H1 (cell line): Measurements from ENCODE around the gene EDA.

ENCODE experiments used
- BRCA1 ChIP-seq: IDR thresholded peaks from 2 replicates; pipeline ENCODE4 v1.6.1; 2012; ENCODE audit warnings: low read depth, low read length, improper control_type of control experiment
- PHF8 ChIP-seq: fragments of 200-600 bp; sonication (generic); conservative IDR thresholded peaks from 2 replicates; pipeline ENCODE4 v1.7.1; 2012; ENCODE audit warnings: low read depth, mild to moderate bottlenecking, inconsistent platforms, low read length, moderate library complexity
- POLR2AphosphoS5 ChIP-seq: IDR thresholded peaks from 2 replicates; pipeline ENCODE4 v1.6.1; 2011; ENCODE audit warnings: low read depth, low read length
- RFX5 ChIP-seq: IDR thresholded peaks from 2 replicates; pipeline ENCODE4 v1.6.1; 2011; ENCODE audit warnings: low read depth, low read length, improper control_type of control experiment, borderline replicate concordance
- RNF2 ChIP-seq: fragments of 200-900, 300-1000 bp; sonication (generic); IDR thresholded peaks from 2 replicates; pipeline ENCODE4 v1.7.1; 2016; ENCODE audit warnings: borderline replicate concordance, low read depth, mild to moderate bottlenecking, antibody characterized with exemption, low read length; ENCODE audit not compliant: poor library complexity, severe bottlenecking; ENCODE audit errors: missing control alignments
- SAP30 ChIP-seq: fragments of 300-600 bp; sonication (generic); IDR thresholded peaks from 2 replicates; pipeline ENCODE4 v1.7.1; 2012; ENCODE audit warnings: low read length, moderate library complexity, mild to moderate bottlenecking, inconsistent platforms; ENCODE audit not compliant: insufficient read depth, insufficient replicate concordance
- SIN3A ChIP-seq, 2 experiments: IDR thresholded peaks in 1 of 2; conservative IDR thresholded peaks in 1 of 2; 2 replicates each; pipeline ENCODE4 v1.6.1; 2011 to 2012; ENCODE audit warnings: low read length in 2 of 2, improper control_type of control experiment in 1 of 2, low read depth in 1 of 2, mild to moderate bottlenecking in 1 of 2
- SRF ChIP-seq: IDR thresholded peaks from 2 replicates; pipeline ENCODE4 v1.6.1; 2011; ENCODE audit warnings: mild to moderate bottlenecking, low read depth, low read length, moderate library complexity
- TAF1 ChIP-seq: IDR thresholded peaks from 2 replicates; pipeline ENCODE4 v1.6.1; 2011; ENCODE audit warnings: mild to moderate bottlenecking, low read depth, low read length
- TF ChIP-seq, protein P1 (sequence below), 3 experiments: IDR thresholded peaks; 1 replicate in 2 of 3; 2 replicates in 1 of 3; pipeline versions ENCODE4 v1.5.1 to v1.6.1; 2011; ENCODE audit warnings: low read length in 3 of 3, mild to moderate bottlenecking in 3 of 3, inconsistent platforms in 2 of 3, low read depth in 1 of 3, moderate library complexity in 1 of 3; ENCODE audit not compliant: insufficient read depth in 1 of 3; ENCODE audit errors: control extremely low read depth in 1 of 3
- TF ChIP-seq, protein P2 (sequence below): IDR thresholded peaks from 2 replicates; pipeline ENCODE4 v1.6.1; 2012; ENCODE audit warnings: low read length, inconsistent platforms
- TF ChIP-seq, protein P3 (sequence below): IDR thresholded peaks from 2 replicates; pipeline ENCODE4 v1.6.1; 2011; ENCODE audit warnings: low read length, improper control_type of control experiment

- TF ChIP-seq, protein P1, sequence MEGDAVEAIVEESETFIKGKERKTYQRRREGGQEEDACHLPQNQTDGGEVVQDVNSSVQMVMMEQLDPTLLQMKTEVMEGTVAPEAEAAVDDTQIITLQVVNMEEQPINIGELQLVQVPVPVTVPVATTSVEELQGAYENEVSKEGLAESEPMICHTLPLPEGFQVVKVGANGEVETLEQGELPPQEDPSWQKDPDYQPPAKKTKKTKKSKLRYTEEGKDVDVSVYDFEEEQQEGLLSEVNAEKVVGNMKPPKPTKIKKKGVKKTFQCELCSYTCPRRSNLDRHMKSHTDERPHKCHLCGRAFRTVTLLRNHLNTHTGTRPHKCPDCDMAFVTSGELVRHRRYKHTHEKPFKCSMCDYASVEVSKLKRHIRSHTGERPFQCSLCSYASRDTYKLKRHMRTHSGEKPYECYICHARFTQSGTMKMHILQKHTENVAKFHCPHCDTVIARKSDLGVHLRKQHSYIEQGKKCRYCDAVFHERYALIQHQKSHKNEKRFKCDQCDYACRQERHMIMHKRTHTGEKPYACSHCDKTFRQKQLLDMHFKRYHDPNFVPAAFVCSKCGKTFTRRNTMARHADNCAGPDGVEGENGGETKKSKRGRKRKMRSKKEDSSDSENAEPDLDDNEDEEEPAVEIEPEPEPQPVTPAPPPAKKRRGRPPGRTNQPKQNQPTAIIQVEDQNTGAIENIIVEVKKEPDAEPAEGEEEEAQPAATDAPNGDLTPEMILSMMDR (IDR thresholded peaks at IDR 0.05; ENCODE audit: control extremely low read depth in 1 of 3, insufficient read depth in 1 of 3, low read depth in 1 of 3, low read length in 3 of 3), result no peak
- TF ChIP-seq SIN3A (conservative IDR thresholded peaks at IDR 0.05 in 1 of 2, IDR thresholded peaks at IDR 0.05 in 1 of 2; ENCODE audit: low read depth in 1 of 2, low read length in 2 of 2), result no peak
- TF ChIP-seq POLR2AphosphoS5, result no peak
- no peak for TF ChIP-seq SAP30
- TF ChIP-seq TAF1, result no peak
- no peak for TF ChIP-seq RFX5
- no peak for TF ChIP-seq SRF
- TF ChIP-seq BRCA1, result no peak
- TF ChIP-seq, protein P2, sequence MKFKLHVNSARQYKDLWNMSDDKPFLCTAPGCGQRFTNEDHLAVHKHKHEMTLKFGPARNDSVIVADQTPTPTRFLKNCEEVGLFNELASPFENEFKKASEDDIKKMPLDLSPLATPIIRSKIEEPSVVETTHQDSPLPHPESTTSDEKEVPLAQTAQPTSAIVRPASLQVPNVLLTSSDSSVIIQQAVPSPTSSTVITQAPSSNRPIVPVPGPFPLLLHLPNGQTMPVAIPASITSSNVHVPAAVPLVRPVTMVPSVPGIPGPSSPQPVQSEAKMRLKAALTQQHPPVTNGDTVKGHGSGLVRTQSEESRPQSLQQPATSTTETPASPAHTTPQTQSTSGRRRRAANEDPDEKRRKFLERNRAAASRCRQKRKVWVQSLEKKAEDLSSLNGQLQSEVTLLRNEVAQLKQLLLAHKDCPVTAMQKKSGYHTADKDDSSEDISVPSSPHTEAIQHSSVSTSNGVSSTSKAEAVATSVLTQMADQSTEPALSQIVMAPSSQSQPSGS, result no peak
- TF ChIP-seq RNF2, result no peak
- TF ChIP-seq, protein P3, sequence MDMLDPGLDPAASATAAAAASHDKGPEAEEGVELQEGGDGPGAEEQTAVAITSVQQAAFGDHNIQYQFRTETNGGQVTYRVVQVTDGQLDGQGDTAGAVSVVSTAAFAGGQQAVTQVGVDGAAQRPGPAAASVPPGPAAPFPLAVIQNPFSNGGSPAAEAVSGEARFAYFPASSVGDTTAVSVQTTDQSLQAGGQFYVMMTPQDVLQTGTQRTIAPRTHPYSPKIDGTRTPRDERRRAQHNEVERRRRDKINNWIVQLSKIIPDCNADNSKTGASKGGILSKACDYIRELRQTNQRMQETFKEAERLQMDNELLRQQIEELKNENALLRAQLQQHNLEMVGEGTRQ, result no peak
- TF ChIP-seq PHF8, result no peak
Measured at GRCh38 chrX:69896046-69896445, 280.1 kb downstream of the EDA start.
